Prostate gland (tissue), 2 donors: Measurements from ENCODE around the gene TPT1. TPM values are rescaled to one million over a fixed set of nuclear protein-coding genes. Genes with fewer than 3 reads are reported as not detected.

Source experiments
- DNase-seq: peaks from one replicate; pipeline ENCODE4 v3.0.0-alpha.2; 2019; ENCODE audit warnings: low spot score
- H3K27ac ChIP-seq, 2 donors: fragments of 200-600 bp; sonication (generic); 2 replicates each; pipeline ENCODE4 v1.5.1; 2017 to 2019
- H3K27me3 ChIP-seq: fragments of 200-600 bp; sonication (generic); replicated peaks from 2 replicates; pipeline ENCODE4 v1.5.1; 2019; ENCODE audit not compliant: insufficient read depth
- H3K36me3 ChIP-seq, 2 donors: fragments of 200-600 bp; sonication (generic); 1 replicate in 1 of 2; 2 replicates in 1 of 2; pipeline versions ENCODE4 v1.5.1 to v1.8.1; 2017 to 2019
- H3K4me1 ChIP-seq: fragments of 200-600 bp; sonication (generic); replicated peaks from 2 replicates; pipeline ENCODE4 v1.5.1; 2019
- H3K4me3 ChIP-seq, 2 donors: fragments of 200-600 bp; sonication (generic); 2 replicates each; pipeline ENCODE4 v1.5.1; 2017 to 2019
- H3K9me3 ChIP-seq: fragments of 200-600 bp; sonication (generic); 2 replicates; pipeline ENCODE4 v1.5.1; 2017
- CTCF ChIP-seq, 4 experiments: fragments of 200-600 bp in 2 of 4; fragments of 450-650 bp in 2 of 4; sonication (generic) in 2 of 4; IDR thresholded peaks; 1 replicate in 3 of 4; 2 replicates in 1 of 4; pipeline ENCODE4 v1.5.1; 2016 to 2019; ENCODE audit warnings: antibody characterized with exemption in 4 of 4, mild to moderate bottlenecking in 2 of 4, moderate library complexity in 2 of 4
- POLR2A ChIP-seq: fragments of 450-650 bp; IDR thresholded peaks from one replicate; pipeline ENCODE4 v1.6.1; 2016; ENCODE audit warnings: antibody characterized with exemption, mild to moderate bottlenecking
- POLR2AphosphoS5 ChIP-seq: sonication (generic); formaldehyde crosslinking; IDR thresholded peaks from one replicate; pipeline ENCODE4 v1.6.1; 2017; ENCODE audit warnings: antibody characterized with exemption
- WGBS: methylation state at CpG from one replicate; pipeline ENCODE4 v1.1.5; 2018; 5-methylcytosine and 5-hydroxymethylcytosine counted together
- intact Hi-C: fragments of 100-400 bp; cut with DNase I; formaldehyde crosslinking; loops from one replicate; pipeline ENCODE4 v1.14.2; 2022
- total RNA-seq, 2 donors: library from RNA; depleted of rRNA; stranded (reverse); fragments of >200 nt; gene quantifications; one replicate each; pipeline ENCODE4 v1.1.0, GENCODE V29; 2016

The TPT1 gene
- total RNA-seq, 2 donors from 2014 or later: 1,725 to 2,682 TPM

GRCh38 chr13:45341799-45342500 lies 967 bp upstream of the TPT1 start:
- Histone ChIP-seq H3K9me3 (no peaks in the 10 kb centered on the region), H3K27me3 (no peaks in the 10 kb centered on the region), H3K4me1 (peaks cover 12% of the 10 kb centered on the region), H3K4me3 (peak overlapping the region; percentile 96 to 100), H3K36me3 (peaks cover 0 to 5% of the 10 kb centered on the region in 2 donors), H3K27ac (peak overlapping the region; percentile 100)
- TF ChIP-seq POLR2AphosphoS5 (no peak), POLR2A (peak; percentile 44), CTCF (IDR thresholded peaks at IDR 0.05) (no peak)
- intact Hi-C loops: loop anchor here (5.0 kb wide), 1 partner anchor 75 kb away; the partner anchor contains the start of gene SLC25A30
- peak; percentile 18 for DNase-seq
- 19% methylated on average over 17 of the region's 17 CpGs for WGBS

- intact Hi-C loops: loop anchor here (5.0 kb wide), 1 partner anchor 77 kb away; the partner anchor contains the start of gene SLC25A30
- WGBS: 0% methylated on average over 47 of the region's 64 CpGs
- peaks cover 4 to 5% of the 10 kb centered on the region in 2 donors for H3K36me3 ChIP-seq
Measured at GRCh38 chr13:45340422-45341033, 455 bp downstream of the TPT1 start.

GRCh38 chr13:45339867-45340266 lies 1.1 kb downstream of the TPT1 start:
- intact Hi-C loops: loop anchor here (5.0 kb wide), 1 partner anchor 77 kb away; the partner anchor contains the start of gene SLC25A30
- Histone ChIP-seq H3K36me3 (peaks cover 4 to 5% of the 10 kb centered on the region in 2 donors), H3K27me3 (no peaks in the 10 kb centered on the region), H3K4me3 (peak overlapping the region; percentile 96 to 100), H3K27ac (peak overlapping the region; percentile 100), H3K9me3 (no peaks in the 10 kb centered on the region), H3K4me1 (peaks cover 16% of the 10 kb centered on the region)
- WGBS: 10% methylated on average over 11 of the region's 11 CpGs
- no peak for TF ChIP-seq POLR2A
- TF ChIP-seq CTCF (IDR thresholded peaks at IDR 0.05): no peak
- no peak for TF ChIP-seq POLR2AphosphoS5
- DNase-seq: no peak

More at GRCh38 chr13:45340422-45341033, 455 bp downstream of the TPT1 start:
- peak; percentile 91 for DNase-seq
- peak overlapping the region; percentile 96 to 100 for H3K4me3 ChIP-seq
- no peaks in the 10 kb centered on the region for H3K27me3 ChIP-seq
- peak overlapping the region; percentile 100 for H3K27ac ChIP-seq
- no peaks in the 10 kb centered on the region for H3K9me3 ChIP-seq
- peak; percentile 86 for TF ChIP-seq POLR2A
- peak; percentile 28 to 91 (median 56) for TF ChIP-seq CTCF (IDR thresholded peaks at IDR 0.05)
- peak; percentile 96 for TF ChIP-seq POLR2AphosphoS5
- peaks cover 16% of the 10 kb centered on the region for H3K4me1 ChIP-seq

GRCh38 chr13:45339399-45339798 lies 1.6 kb downstream of the TPT1 start:
- intact Hi-C loops: no loop called here
- Histone ChIP-seq H3K27ac (peak overlapping the region in 1 of 2 donors; percentile 100), H3K27me3 (no peaks in the 10 kb centered on the region), H3K4me1 (peaks cover 16% of the 10 kb centered on the region), H3K4me3 (peak overlapping the region; percentile 96 to 100), H3K36me3 (peaks cover 4 to 5% of the 10 kb centered on the region in 2 donors), H3K9me3 (no peaks in the 10 kb centered on the region)
- no peak for TF ChIP-seq CTCF (IDR thresholded peaks at IDR 0.05)
- TF ChIP-seq POLR2A: no peak
- TF ChIP-seq POLR2AphosphoS5: no peak
- DNase-seq: no peak
